HCT116 (cell line): ENCODE results near the gene RND1. TPM values are rescaled to one million over a fixed set of nuclear protein-coding genes. Genes with fewer than 3 reads are reported as not detected.
"Not testable (repeated sequence)": the region's sequence is repeated elsewhere in the genome, so short reads cannot be mapped to it uniquely, and the experiment has no call there.

ENCODE experiments used
- ATAC-seq: fragments of 200-7000 bp; cut with Tn5 transposase; 2 replicates; pipeline ENCODE4 v1.9.1; 2020; ENCODE audit warnings: mild to moderate bottlenecking, moderate library complexity
- BruUV-seq: library from RNA; stranded (reverse); fragments of 400-500 nt; replicated peaks from 2 replicates; lab custom pipeline; 2021; lab: Mats Ljungman, UMichigan
- CTCF ChIA-PET: fragments of 300-600 bp; sonication (Branson Sonifier 250); formaldehyde crosslinking; loops from one replicate; lab custom pipeline; 2021; ENCODE audit warnings: antibody characterized with exemption; lab: Charles Lee
- POLR2A ChIA-PET: fragments of 300-600, 350-600 bp; sonication (Branson Sonifier 250); formaldehyde crosslinking; loops from one replicate; lab custom pipeline; 2021; ENCODE audit warnings: antibody characterized with exemption; lab: Charles Lee
- RAD21 ChIA-PET, 2 experiments: fragments of 300-600 bp; sonication (Branson Sonifier 250); formaldehyde crosslinking; loops; one replicate each; lab custom pipeline; 2023; ENCODE audit warnings: low total read pairs in 2 of 2; ENCODE audit not compliant: uncharacterized antibody in 2 of 2, unreplicated experiment in 2 of 2, low non-redundant PET in 1 of 2; lab: Charles Lee
- DNase-seq: peaks from one replicate; pipeline ENCODE4 v3.0.0-alpha.2; 2010; ENCODE audit warnings: low read depth, low spot score
- H2AFZ ChIP-seq: fragments of 200-600 bp; shearing (Covaris generic), sonication (generic); 2 replicates; pipeline ENCODE4 v1.6.1; 2017; ENCODE audit warnings: low read depth, mixed run types, mixed read lengths, antibody characterized with exemption, low read length; ENCODE audit not compliant: poor library complexity, severe bottlenecking
- H3K27ac ChIP-seq: 2 replicates; pipeline ENCODE4 v1.5.1; 2012; ENCODE audit warnings: low read depth, low read length
- H3K27me3 ChIP-seq: fragments of 200-600 bp; sonication (generic); 2 replicates; pipeline ENCODE4 v1.6.1; 2016; ENCODE audit warnings: mixed run types, low read length, mixed read lengths; ENCODE audit not compliant: insufficient read depth
- H3K36me3 ChIP-seq, 2 experiments: fragments of 200-500 bp in 1 of 2; fragments of 200-600 bp in 1 of 2; sonication (Bioruptor generic) in 1 of 2; sonication (generic) in 1 of 2; 2 replicates each; pipeline versions ENCODE4 v1.5.1 to v1.6.1; 2014 to 2016; ENCODE audit warnings: low read length in 2 of 2, inconsistent platforms in 1 of 2, mixed read lengths in 1 of 2, mixed run types in 1 of 2; ENCODE audit not compliant: insufficient read depth in 2 of 2, control insufficient read depth in 1 of 2
- H3K4me1 ChIP-seq, 2 experiments: fragments of 200-600 bp in 1 of 2; sonication (generic) in 1 of 2; 2 replicates each; pipeline versions ENCODE4 v1.5.1 to v1.6.1; 2012 to 2017; ENCODE audit warnings: low read length in 2 of 2, inconsistent platforms in 1 of 2, mild to moderate bottlenecking in 1 of 2, mixed read lengths in 1 of 2, mixed run types in 1 of 2, moderate library complexity in 1 of 2; ENCODE audit not compliant: insufficient read depth in 2 of 2, control insufficient read depth in 1 of 2
- H3K4me2 ChIP-seq: fragments of 200-600 bp; sonication (generic); 2 replicates; pipeline ENCODE4 v1.6.1; 2017; ENCODE audit warnings: mixed run types, low read length, mixed read lengths
- H3K4me3 ChIP-seq, 2 experiments: fragments of 200-600 bp in 1 of 2; sonication (generic) in 1 of 2; replicated peaks in 1 of 2; 2 replicates each; pipeline ENCODE4 v1.5.1; 2011 to 2016; ENCODE audit warnings: low read length in 2 of 2, control low read depth in 1 of 2, low read depth in 1 of 2, mild to moderate bottlenecking in 1 of 2, mixed read lengths in 1 of 2, mixed run types in 1 of 2
- H3K79me2 ChIP-seq: fragments of 200-600 bp; sonication (generic); 2 replicates; pipeline ENCODE4 v1.6.1; 2017; ENCODE audit warnings: mild to moderate bottlenecking, mixed run types, low read length, moderate library complexity, mixed read lengths; ENCODE audit not compliant: insufficient read depth
- H3K9ac ChIP-seq: fragments of 200-600 bp; sonication (generic); 2 replicates; pipeline ENCODE4 v1.6.1; 2016; ENCODE audit warnings: low read length, mixed read lengths
- H3K9me2 ChIP-seq: fragments of 200-600 bp; sonication (generic), shearing (Covaris generic); 2 replicates; pipeline ENCODE4 v1.6.1; 2017; ENCODE audit warnings: mixed run types, mild to moderate bottlenecking, moderate library complexity; ENCODE audit not compliant: insufficient read depth
- H3K9me3 ChIP-seq, 2 experiments: fragments of 200-500 bp in 1 of 2; fragments of 200-600 bp in 1 of 2; sonication (Bioruptor generic) in 1 of 2; sonication (generic) in 1 of 2; 2 replicates each; pipeline ENCODE4 v1.6.1; 2014 to 2017; ENCODE audit warnings: low read length in 2 of 2, mixed read lengths in 2 of 2, inconsistent platforms in 1 of 2, low read depth in 1 of 2, mild to moderate bottlenecking in 1 of 2, mixed run types in 1 of 2, moderate library complexity in 1 of 2; ENCODE audit not compliant: control insufficient read depth in 1 of 2, insufficient read depth in 1 of 2
- H4K20me1 ChIP-seq: fragments of 200-600 bp; sonication (generic), shearing (Covaris generic); 2 replicates; pipeline ENCODE4 v1.6.1; 2017; ENCODE audit warnings: mixed run types, mild to moderate bottlenecking, moderate library complexity; ENCODE audit not compliant: insufficient read depth
- CEBPB ChIP-seq: IDR thresholded peaks from 2 replicates; pipeline ENCODE4 v1.6.1; 2012; ENCODE audit warnings: low read depth
- EGR1 ChIP-seq: IDR thresholded peaks from 2 replicates; pipeline ENCODE4 v1.6.1; 2012; ENCODE audit warnings: low read depth
- EZH2 ChIP-seq: fragments of 200-600 bp; sonication (generic); IDR thresholded peaks from 2 replicates; pipeline ENCODE4 v1.6.1; 2017; ENCODE audit warnings: antibody characterized with exemption, mixed run types
- EZH2phosphoT487 ChIP-seq: fragments of 200-600 bp; IDR thresholded peaks from 2 replicates; pipeline ENCODE4 v1.6.1; 2018; ENCODE audit warnings: antibody characterized with exemption, borderline replicate concordance
- POLR2A ChIP-seq: IDR thresholded peaks from 2 replicates; pipeline ENCODE4 v1.7.0; 2011; ENCODE audit warnings: borderline replicate concordance; ENCODE audit not compliant: insufficient read depth, insufficient read length; ENCODE audit errors: extremely low read depth
- POLR2AphosphoS5 ChIP-seq: IDR thresholded peaks from 2 replicates; pipeline ENCODE4 v1.6.1; 2011; ENCODE audit warnings: mild to moderate bottlenecking, low read depth, low read length, moderate library complexity
- SP1 ChIP-seq: IDR thresholded peaks from 2 replicates; pipeline ENCODE4 v1.6.1; 2012; ENCODE audit warnings: low read depth
- ZFX ChIP-seq: fragments of 450-650 bp; IDR thresholded peaks from 2 replicates; pipeline ENCODE4 v1.6.1; 2017
- intact Hi-C: fragments of 100-400 bp; cut with micrococcal nuclease; formaldehyde crosslinking; loops from 2 replicates; pipeline ENCODE4 v1.10.0; 2022
- total RNA-seq: library from RNA; stranded (reverse); gene quantifications from one replicate; pipeline ENCODE4 v1.2.1, GENCODE V29; 2021; ENCODE audit not compliant: unreplicated experiment
- TF ChIP-seq, protein P1 (sequence below), 3 experiments: fragments of 200-600 bp in 1 of 3; sonication (generic) in 1 of 3; IDR thresholded peaks in 2 of 3; conservative IDR thresholded peaks in 1 of 3; 2 replicates each; pipeline ENCODE4 v1.5.1; 2012 to 2017; ENCODE audit warnings: low read depth in 2 of 3, low read length in 2 of 3, antibody characterized with exemption in 1 of 3, borderline replicate concordance in 1 of 3, control low read depth in 1 of 3, mild to moderate bottlenecking in 1 of 3, mixed read lengths in 1 of 3, mixed run types in 1 of 3, moderate library complexity in 1 of 3; ENCODE audit not compliant: insufficient read depth in 1 of 3

RND1 gene
- total RNA-seq, 1 experiment from 2014 or later = 2.0 TPM

DNA sequence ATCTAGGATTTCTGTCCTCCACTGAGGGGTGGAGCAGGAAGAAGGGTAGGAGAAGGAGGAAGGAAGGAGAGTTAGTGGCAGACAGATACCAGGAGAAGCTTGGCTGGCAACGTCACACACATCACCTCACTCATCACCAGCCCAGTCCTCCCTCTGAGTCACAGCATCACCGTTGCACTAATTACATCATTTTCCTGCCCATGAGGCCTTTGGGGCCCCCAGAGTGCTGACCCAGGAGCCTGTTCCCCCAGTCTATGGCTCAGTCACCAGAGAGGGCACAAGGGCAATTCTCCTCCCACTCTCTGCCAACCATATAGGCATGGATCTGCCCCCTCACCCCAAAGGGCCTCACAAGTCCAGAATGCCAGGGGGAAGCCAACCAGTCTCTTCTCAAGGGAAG is 4.6 kb downstream of the RND1 start:
- Histone ChIP-seq H3K79me2 (no peaks in the 10 kb centered on the region), H3K9me2 (no peaks in the 10 kb centered on the region), H4K20me1 (no peaks in the 10 kb centered on the region), H3K4me3 (no peak overlapping the region), H3K27me3 (peaks cover 10% of the 10 kb centered on the region; the same call in 1 of the 2 replicates), H3K9ac (no peak overlapping the region), H3K4me2 (no peak overlapping the region), H2AFZ (no peak overlapping the region), H3K36me3 (no peaks in the 10 kb centered on the region), H3K27ac (no peak overlapping the region), H3K4me1 (peaks cover 3 to 12% of the 10 kb centered on the region in 2 experiments; a peak in 2 of 4 replicates), H3K9me3 (no peaks in the 10 kb centered on the region)
- TF ChIP-seq ZFX = no peak
- TF ChIP-seq POLR2A = no peak
- TF ChIP-seq EZH2 = no peak
- no peak for TF ChIP-seq SP1
- TF ChIP-seq POLR2AphosphoS5 = no peak
- TF ChIP-seq, protein P1, sequence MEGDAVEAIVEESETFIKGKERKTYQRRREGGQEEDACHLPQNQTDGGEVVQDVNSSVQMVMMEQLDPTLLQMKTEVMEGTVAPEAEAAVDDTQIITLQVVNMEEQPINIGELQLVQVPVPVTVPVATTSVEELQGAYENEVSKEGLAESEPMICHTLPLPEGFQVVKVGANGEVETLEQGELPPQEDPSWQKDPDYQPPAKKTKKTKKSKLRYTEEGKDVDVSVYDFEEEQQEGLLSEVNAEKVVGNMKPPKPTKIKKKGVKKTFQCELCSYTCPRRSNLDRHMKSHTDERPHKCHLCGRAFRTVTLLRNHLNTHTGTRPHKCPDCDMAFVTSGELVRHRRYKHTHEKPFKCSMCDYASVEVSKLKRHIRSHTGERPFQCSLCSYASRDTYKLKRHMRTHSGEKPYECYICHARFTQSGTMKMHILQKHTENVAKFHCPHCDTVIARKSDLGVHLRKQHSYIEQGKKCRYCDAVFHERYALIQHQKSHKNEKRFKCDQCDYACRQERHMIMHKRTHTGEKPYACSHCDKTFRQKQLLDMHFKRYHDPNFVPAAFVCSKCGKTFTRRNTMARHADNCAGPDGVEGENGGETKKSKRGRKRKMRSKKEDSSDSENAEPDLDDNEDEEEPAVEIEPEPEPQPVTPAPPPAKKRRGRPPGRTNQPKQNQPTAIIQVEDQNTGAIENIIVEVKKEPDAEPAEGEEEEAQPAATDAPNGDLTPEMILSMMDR (IDR thresholded peaks at IDR 0.05 in 2 of 3, conservative IDR thresholded peaks at IDR 0.05 in 1 of 3; ENCODE audit: borderline replicate concordance in 1 of 3, insufficient read depth in 1 of 3, low read depth in 2 of 3, low read length in 2 of 3) = no peak
- TF ChIP-seq EZH2phosphoT487 = no peak
- TF ChIP-seq EGR1 = no peak
- no peak for TF ChIP-seq CEBPB
- ATAC-seq (no peak), DNase-seq (no peak)
- BruUV-seq = no TSS peak
- RAD21 ChIA-PET = no interaction called here
- POLR2A ChIA-PET = no interaction called here
- intact Hi-C loops = no loop called here
- CTCF ChIA-PET = interaction anchor here (1.1 kb wide), 1 partner anchor 9 kb away, joined by 3 read pairs; the partner anchor contains the start of gene DDX23

DNA sequence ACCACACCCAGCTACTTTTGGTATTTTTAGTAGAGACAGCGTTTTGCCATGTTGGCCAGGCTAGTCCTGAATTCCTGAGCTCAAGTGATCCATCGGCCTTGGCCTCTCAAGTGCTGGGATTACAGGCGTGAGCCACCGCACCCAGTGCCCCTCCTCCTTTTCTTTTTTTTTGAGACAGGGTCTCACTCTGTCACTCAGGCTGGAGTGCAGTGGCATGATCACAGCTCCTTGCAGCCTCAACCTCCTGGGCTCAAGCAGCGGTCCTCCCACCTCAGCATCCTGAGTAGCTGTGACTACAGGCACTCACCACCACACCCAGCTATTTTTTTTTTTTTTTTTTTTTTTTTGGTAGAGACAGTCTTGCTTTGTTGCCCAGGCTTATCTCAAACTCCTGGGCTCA is 5.4 kb downstream of the RND1 start:
- H3K9ac ChIP-seq, DNase-seq, H3K4me1 ChIP-seq, POLR2A ChIA-PET, H3K9me3 ChIP-seq, H2AFZ ChIP-seq, RAD21 ChIA-PET, H4K20me1 ChIP-seq, H3K4me2 ChIP-seq, H3K36me3 ChIP-seq, H3K27me3 ChIP-seq, ATAC-seq, intact Hi-C loops, H3K79me2 ChIP-seq, H3K9me2 ChIP-seq, BruUV-seq, H3K4me3 ChIP-seq, H3K27ac ChIP-seq: not testable (repeated sequence)
- CTCF ChIA-PET = interaction anchor here (1.1 kb wide), 1 partner anchor 8 kb away, joined by 3 read pairs; the partner anchor contains the start of gene DDX23
